HG03045 (cell line): ENCODE data around the gene GNAL.

Experiments used
- ATAC-seq: cut with Tn5 transposase; IDR thresholded peaks from one replicate; pipeline ENCODE4 v1.9.1; 2021; ENCODE audit warnings: mild to moderate bottlenecking, moderate library complexity; ENCODE audit not compliant: unreplicated experiment

GNAL gene

GRCh38 chr18:11759456-11759855 lies 70.4 kb downstream of the GNAL start:
- no peak for ATAC-seq

DNA sequence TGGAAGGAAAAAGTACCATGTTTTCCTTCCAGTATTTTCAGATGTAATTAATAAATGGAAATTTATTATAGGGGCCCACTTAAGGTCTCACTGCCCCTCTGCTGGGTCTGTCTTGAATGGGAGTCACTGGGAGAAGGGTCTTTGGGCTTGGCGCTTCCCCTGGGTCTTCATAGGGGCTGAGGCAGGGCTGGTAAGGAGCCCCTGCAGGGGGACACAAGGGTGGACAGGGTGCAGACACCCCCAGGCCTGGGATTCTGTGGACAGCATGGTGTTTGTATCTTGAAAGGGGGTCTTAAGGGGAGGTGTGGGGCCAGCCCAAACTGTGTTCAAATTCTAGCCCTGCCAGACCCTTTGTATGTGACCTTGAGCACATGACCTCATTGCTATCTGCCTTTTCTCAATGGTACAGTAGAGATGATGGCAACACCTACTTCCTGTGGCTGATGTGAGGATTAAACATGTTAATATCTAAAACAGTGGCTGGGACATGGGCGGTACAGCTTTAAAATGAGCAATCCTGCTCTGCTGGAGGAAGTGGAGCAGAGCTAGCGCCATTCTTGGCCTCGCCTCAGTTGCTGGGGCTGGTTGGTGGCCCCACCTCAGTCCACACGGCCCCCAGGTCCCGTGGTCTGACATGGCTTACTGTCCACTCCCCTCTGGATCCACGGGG lies 71.6 kb downstream of the GNAL start:
- ATAC-seq, result no peak

GRCh38 chr18:11761553-11761952 lies 72.5 kb downstream of the GNAL start:
- no peak for ATAC-seq

DNA sequence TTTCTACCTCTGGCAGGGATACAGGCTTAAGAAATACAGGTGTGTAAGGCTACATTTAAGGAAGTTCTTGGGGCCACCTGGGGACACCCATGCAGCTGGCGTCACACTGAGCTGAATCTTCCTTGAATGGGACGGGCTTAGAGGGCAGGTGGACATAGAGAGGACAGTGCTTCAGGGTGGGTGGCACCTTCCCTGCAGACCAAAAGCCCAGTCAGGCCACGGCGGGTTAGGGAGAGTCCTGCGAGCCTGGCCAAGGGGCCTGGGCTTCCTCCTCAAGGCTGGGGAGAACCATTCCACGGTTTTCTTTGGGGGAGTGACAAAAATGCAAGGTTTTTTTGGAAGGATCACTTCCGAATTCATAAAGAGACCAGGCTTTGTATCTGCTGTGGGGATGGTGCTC lies 73.4 kb downstream of the GNAL start:
- ATAC-seq, result no peak

DNA sequence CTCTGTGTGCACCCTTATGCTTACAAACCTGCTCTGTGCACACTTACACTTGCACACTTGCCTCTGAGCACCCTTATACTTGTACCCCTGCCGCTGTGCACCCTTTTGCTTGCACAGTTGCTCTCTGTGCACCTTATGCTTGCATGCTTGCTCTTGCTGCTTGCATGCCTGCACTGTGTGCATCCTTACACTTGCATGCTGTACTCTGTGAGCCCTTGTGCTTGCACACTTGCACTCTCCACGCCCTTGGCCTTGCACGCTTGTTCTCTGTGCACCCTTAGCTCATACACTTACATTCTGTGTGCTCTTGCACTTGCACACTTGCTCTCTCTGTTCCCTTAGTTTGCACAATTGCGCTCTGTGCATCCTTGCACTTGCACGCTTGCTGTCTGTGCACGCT lies 78.3 kb downstream of the GNAL start:
- ATAC-seq, result no peak

- no peak for ATAC-seq
These were observed 78.9 kb downstream of the GNAL start for GRCh38 chr18:11767935-11768334.

- ATAC-seq, result no peak
These were observed 86.5 kb downstream of the GNAL start for GRCh38 chr18:11775436-11776174.

DNA sequence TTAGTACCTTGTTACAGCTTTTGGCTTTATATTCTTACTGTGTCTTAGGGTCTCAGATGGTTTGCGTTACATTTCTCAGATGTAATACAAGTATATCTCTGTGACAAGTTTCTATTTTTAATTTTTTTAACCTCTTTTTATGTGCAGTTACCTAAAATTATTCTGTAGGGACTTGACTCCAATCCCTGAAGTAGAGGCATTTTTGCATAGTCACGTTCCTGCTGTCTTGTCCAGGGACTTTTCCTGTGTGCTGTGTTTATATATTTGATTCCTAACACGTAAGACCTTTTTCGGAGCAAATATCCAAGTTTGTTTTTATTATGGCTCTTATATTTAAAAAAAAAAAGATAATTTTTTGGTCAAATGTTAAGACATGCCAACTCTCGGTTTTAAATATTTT lies 91.0 kb downstream of the GNAL start:
- ATAC-seq, result no peak

DNA sequence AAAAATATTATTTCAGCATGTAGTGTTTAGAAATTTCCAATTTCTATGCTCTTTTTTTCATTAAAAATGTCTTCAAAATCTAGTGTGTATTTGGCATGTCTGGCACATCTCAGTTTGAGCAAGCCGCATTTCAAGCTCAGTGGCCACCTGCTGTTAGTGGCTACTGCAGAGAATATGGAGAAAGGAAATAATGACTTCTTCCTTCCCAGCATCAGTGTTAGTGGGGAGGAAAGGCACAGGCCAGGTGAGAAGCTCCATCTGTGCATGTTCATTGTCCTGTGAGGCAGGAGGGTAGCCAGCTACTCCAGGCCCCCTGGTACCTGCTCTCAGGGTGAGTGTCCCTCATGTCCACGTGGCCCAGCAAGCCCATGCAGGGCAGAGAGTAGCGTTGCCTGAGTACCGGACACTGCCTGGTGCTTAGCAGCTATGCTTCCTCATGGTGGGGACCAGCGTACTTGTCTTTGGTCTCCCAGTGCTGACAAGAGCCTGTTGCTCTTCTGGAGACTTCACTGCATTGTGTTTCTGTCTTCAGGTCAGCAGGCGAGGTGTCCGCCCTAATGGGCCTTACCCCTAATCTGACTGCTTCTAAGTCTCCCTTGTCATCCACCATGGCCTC lies 94.8 kb downstream of the GNAL start:
- no peak for ATAC-seq

GRCh38 chr18:11784674-11785304 lies 95.7 kb downstream of the GNAL start:
- no peak for ATAC-seq

- ATAC-seq, result no peak
These were observed 96.5 kb downstream of the GNAL start for GRCh38 chr18:11785444-11786055.

DNA sequence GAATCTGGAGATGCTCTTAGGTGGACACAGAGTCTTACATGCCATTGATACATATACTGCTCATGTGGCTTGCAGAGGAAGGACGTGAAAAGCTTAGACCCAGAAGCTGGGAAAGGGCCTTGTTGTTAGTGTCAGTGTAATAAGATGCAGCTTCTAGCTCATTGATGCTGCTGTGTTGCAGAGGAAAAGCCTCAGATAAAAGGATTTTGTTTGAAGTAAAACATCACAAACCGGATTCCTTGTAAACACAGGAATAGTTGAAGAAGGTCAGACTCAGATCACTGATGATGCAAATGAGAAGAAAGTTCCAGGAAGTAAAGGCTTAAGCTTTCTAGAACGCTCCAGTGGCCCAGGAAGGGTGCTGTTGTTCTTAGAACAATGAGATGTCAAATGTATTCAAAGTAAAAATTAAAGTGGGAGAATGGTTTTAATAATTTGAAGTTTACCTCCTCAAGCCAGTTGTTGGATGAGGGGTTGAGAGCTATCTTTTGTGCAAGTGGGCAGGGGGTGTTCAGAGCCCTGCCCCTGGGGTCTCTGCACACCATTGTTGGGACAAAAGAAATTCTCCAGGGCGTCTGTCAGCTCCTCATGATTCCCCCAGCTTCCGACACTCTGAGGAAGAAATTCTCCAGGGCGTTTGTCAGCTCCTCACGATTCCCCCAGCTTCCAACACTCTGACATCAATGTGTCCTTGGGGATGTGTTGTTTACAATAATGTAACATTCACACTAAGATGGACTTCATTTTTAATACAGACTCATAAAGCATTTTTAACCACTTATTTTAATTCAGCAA lies 100.8 kb downstream of the GNAL start:
- no peak for ATAC-seq

GRCh38 chr18:11791131-11791530 lies 102.1 kb downstream of the GNAL start:
- no peak for ATAC-seq

DNA sequence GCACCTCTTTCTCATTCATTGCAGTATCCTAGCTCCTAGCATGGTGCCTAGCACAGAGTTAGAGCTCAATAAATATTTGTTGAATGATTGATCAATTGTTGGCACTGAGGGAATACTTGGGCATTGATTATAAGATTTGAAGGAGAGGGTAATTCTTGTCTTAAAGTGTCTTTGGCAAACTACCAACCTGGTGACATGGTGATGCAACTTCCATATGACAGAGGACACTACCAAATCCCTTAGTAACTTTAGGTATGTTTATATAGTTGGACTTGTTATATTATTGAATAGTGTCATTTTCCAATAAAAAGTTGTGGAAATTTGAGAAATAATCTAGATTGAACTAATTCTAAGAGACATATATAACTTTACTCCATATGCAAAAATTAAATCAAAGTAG lies 103.6 kb downstream of the GNAL start:
- no peak for ATAC-seq

- ATAC-seq, result no peak
These were observed 105.1 kb downstream of the GNAL start for GRCh38 chr18:11794195-11794594.

DNA sequence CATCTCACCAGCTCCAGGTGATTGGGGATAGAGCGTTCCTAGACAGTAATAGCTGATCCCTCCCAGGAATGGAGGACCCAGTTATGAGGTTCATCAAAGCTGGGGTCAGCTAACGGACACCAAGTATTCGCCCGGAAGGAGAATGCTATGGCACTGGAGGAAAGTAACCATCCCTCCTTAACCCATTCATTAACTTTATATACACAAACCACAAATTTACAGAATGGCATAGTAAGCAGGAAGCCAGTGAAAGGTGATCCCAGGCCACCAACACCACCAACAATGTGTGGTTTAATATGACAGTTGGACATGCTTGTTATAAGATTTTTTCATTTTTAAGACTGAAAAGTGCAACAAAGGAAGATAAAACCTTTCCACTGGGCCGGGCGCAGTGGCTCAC lies 106.9 kb downstream of the GNAL start:
- no peak for ATAC-seq

DNA sequence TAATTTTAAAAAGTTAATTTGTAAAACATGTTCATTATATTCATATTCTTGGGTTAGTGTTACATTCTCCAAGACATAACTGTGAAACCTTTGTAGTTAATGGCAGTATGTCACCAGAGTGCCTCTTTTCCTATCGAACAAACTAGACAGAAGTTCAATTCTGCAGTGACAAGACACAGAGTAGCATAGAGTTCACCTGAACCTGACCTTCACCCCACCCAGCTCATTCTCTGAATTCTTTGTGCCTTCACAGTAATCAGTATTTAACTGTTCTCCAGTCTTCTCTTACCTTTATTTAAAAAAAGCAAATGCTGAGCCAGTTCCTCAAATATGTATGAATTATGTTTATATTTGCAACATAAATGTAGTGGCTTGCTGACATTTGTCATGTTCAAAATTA lies 109.2 kb downstream of the GNAL start:
- ATAC-seq, result no peak

- ATAC-seq, result no peak
These were observed 110.0 kb downstream of the GNAL start for GRCh38 chr18:11799066-11799465.

DNA sequence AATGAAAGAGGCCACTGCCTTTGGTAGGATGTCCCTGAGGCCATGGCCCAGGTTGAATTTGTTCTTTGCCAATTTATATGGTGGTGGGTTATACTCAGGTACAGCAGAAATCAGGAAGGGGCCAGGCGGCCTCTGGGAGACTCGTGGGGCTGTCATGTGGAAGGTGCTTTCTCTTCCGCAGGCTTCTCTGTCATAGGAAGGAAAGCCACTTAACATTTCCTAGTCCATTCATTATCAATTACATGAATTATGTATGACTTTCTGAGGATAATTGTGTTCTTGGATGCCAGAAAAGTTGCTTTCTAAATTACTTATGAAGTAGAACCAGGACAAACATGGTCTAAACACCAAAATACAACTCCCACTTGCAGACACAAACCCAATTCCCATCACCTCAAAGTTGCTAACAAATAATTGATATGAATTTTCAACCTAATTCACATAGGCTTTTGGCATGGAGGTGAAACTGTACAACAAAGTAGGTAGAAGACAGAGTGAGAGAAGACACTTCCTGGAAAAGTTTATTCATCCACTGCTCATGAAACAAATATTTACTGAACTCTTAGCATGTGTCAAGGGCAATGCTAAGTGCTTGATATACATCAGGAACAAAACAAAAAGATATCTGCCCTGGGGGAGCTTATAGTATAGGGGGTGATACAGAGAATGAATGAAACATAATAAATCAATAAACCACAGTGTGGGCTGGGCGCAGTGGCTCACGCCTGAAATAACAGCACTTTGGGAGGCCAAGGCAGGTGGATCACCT lies 111.7 kb downstream of the GNAL start:
- no peak for ATAC-seq

GRCh38 chr18:11801573-11801972 lies 112.5 kb downstream of the GNAL start:
- no peak for ATAC-seq
